ENCODE results near the gene MACROD1.

The MACROD1 gene

GRCh38 chr11:64141081-64141783, 24.7 kb downstream of the MACROD1 start:
- TF ChIP-seq YY1 (IDR thresholded peaks at IDR 0.05; ENCODE audit: low read depth) (no peak), TEAD4 (IDR thresholded peaks at IDR 0.05) (peak; percentile 63), EP300 (IDR thresholded peaks at IDR 0.05; ENCODE audit: borderline replicate concordance) (peak; percentile 71), CEBPB (IDR thresholded peaks at IDR 0.05) (peak; percentile 51), CREB1 (IDR thresholded peaks at IDR 0.05; ENCODE audit: low read depth) (no peak), TCF12 (IDR thresholded peaks at IDR 0.05; ENCODE audit: low read depth) (peak; percentile 84), MAX (IDR thresholded peaks at IDR 0.05) (peak; percentile 61), NFIC (IDR thresholded peaks at IDR 0.05) (peak; percentile 89)

- TF ChIP-seq TAF1 (IDR thresholded peaks at IDR 0.05; ENCODE audit: low read depth) (no peak), NFIC (IDR thresholded peaks at IDR 0.05) (no peak), FOXM1 (IDR thresholded peaks at IDR 0.05; ENCODE audit: borderline replicate concordance, low read depth) (no peak), EGR1 (IDR thresholded peaks at IDR 0.05) (no peak), TCF12 (IDR thresholded peaks at IDR 0.05; ENCODE audit: low read depth) (no peak), RAD21 (IDR thresholded peaks at IDR 0.05; ENCODE audit: low read depth) (no peak), CREB1 (IDR thresholded peaks at IDR 0.05; ENCODE audit: low read depth) (no peak), CEBPB (IDR thresholded peaks at IDR 0.05) (no peak)
Measured at GRCh38 chr11:64140082-64140481, 25.8 kb downstream of the MACROD1 start.

GRCh38 chr11:64139049-64139448, 26.9 kb downstream of the MACROD1 start:
- no peak for TF ChIP-seq CREB1 (IDR thresholded peaks at IDR 0.05; ENCODE audit: low read depth)
- TF ChIP-seq ZBTB7A (IDR thresholded peaks at IDR 0.05; ENCODE audit: low read depth), result no peak
- TF ChIP-seq TCF12 (IDR thresholded peaks at IDR 0.05; ENCODE audit: low read depth), result no peak
- TF ChIP-seq CEBPB (IDR thresholded peaks at IDR 0.05), result no peak
- TF ChIP-seq YY1 (IDR thresholded peaks at IDR 0.05; ENCODE audit: low read depth), result no peak
- no peak for TF ChIP-seq NFIC (IDR thresholded peaks at IDR 0.05)
- TF ChIP-seq TEAD4 (IDR thresholded peaks at IDR 0.05), result no peak
- TF ChIP-seq TAF1 (IDR thresholded peaks at IDR 0.05; ENCODE audit: low read depth), result no peak
- no peak for TF ChIP-seq REST (IDR thresholded peaks at IDR 0.05; ENCODE audit: low read depth)
- TF ChIP-seq EGR1 (IDR thresholded peaks at IDR 0.05), result no peak
- no peak for TF ChIP-seq EP300 (IDR thresholded peaks at IDR 0.05; ENCODE audit: borderline replicate concordance)
- no peak for TF ChIP-seq RAD21 (IDR thresholded peaks at IDR 0.05; ENCODE audit: low read depth)
- no peak for TF ChIP-seq FOXM1 (IDR thresholded peaks at IDR 0.05; ENCODE audit: borderline replicate concordance, low read depth)
- TF ChIP-seq MAX (IDR thresholded peaks at IDR 0.05), result no peak
- no peak for TF ChIP-seq USF1 (IDR thresholded peaks at IDR 0.05)

GRCh38 chr11:64138398-64138797, 27.5 kb downstream of the MACROD1 start:
- TF ChIP-seq USF1 (IDR thresholded peaks at IDR 0.05) (no peak), REST (IDR thresholded peaks at IDR 0.05; ENCODE audit: low read depth) (no peak), EGR1 (IDR thresholded peaks at IDR 0.05) (no peak), CREB1 (IDR thresholded peaks at IDR 0.05; ENCODE audit: low read depth) (no peak), MAX (IDR thresholded peaks at IDR 0.05) (no peak), CEBPB (IDR thresholded peaks at IDR 0.05) (no peak), TAF1 (IDR thresholded peaks at IDR 0.05; ENCODE audit: low read depth) (no peak), EP300 (IDR thresholded peaks at IDR 0.05; ENCODE audit: borderline replicate concordance) (no peak), TCF12 (IDR thresholded peaks at IDR 0.05; ENCODE audit: low read depth) (no peak)

GRCh38 chr11:64136765-64137441, 29.0 kb downstream of the MACROD1 start:
- TF ChIP-seq MAX (IDR thresholded peaks at IDR 0.05) (no peak), REST (IDR thresholded peaks at IDR 0.05; ENCODE audit: low read depth) (peak; percentile 61; the same call in 1 of the 2 replicates)

Data from Ishikawa (cell line).